Measurements from ENCODE around the gene MYO3B. TPM values are rescaled to one million over a fixed set of nuclear protein-coding genes. Genes with fewer than 3 reads are reported as not detected.

MYO3B gene
- polyA plus RNA-seq, 1 of the 3 experiments (the other 2 are of a cell fraction): not detected

DNA sequence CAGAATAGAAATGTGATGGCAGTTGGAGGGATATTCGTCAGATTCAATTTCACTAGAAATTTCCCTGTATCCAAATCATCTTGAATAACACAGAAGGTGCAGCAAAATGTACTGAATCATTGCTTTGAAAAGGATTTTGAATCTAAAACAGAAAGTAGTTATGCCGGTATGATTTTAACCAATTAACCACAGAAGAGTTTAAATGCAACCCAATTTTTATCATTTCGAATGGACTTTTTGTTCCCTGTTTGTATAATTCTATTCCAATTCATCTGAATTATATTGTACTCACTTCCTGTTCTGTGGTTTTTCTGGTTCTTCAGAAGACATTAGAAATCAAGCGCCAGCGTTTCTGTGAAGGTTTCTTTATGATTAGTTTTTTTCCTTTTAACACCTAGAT lies 190.4 kb downstream of the MYO3B start:
- 54% methylated on average over 5 of the region's 5 CpGs for WGBS (ENCODE audit: low lambda C conversion rate)
- H3F3A ChIP-seq (replicated peaks; ENCODE audit: insufficient read depth): no peaks in the 10 kb centered on the region
- no peak overlapping the region for H3K4me2 ChIP-seq
- no peaks in the 10 kb centered on the region for H3K4me1 ChIP-seq (ENCODE audit: control insufficient read depth in 1 of 2, insufficient read depth in 2 of 2, low read depth in 1 of 2, low read length in 1 of 2)
- H4K20me1 ChIP-seq (ENCODE audit: insufficient read depth): no peaks in the 10 kb centered on the region
- DNase-seq: no peak
- no peak overlapping the region for H3K4me3 ChIP-seq (ENCODE audit: low read depth in 2 of 2, low read length in 1 of 2)
- H3K9me3 ChIP-seq: no peaks in the 10 kb centered on the region
- H3K27me3 ChIP-seq (ENCODE audit: insufficient read depth): peaks cover 18% of the 10 kb centered on the region; the same call in 1 of the 2 replicates
- no peak for TF ChIP-seq TCF12 (IDR thresholded peaks at IDR 0.05)
- TF ChIP-seq FOXJ3 (CRISPR knock-in tag; IDR thresholded peaks at IDR 0.05): no peak
- TF ChIP-seq, protein P1, sequence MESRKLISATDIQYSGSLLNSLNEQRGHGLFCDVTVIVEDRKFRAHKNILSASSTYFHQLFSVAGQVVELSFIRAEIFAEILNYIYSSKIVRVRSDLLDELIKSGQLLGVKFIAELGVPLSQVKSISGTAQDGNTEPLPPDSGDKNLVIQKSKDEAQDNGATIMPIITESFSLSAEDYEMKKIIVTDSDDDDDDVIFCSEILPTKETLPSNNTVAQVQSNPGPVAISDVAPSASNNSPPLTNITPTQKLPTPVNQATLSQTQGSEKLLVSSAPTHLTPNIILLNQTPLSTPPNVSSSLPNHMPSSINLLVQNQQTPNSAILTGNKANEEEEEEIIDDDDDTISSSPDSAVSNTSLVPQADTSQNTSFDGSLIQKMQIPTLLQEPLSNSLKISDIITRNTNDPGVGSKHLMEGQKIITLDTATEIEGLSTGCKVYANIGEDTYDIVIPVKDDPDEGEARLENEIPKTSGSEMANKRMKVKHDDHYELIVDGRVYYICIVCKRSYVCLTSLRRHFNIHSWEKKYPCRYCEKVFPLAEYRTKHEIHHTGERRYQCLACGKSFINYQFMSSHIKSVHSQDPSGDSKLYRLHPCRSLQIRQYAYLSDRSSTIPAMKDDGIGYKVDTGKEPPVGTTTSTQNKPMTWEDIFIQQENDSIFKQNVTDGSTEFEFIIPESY (IDR thresholded peaks at IDR 0.05; ENCODE audit: borderline replicate concordance, low read depth): no peak
- no peak for TF ChIP-seq CHD2 (IDR thresholded peaks at IDR 0.05; ENCODE audit: low read length, partially characterized antibody)
- TF ChIP-seq RCOR1 (IDR thresholded peaks at IDR 0.05; ENCODE audit: low read length): no peak
- no peak for TF ChIP-seq JUND (IDR thresholded peaks at IDR 0.05)
- no peak for TF ChIP-seq GATA2 (CRISPR knock-in tag; IDR thresholded peaks at IDR 0.05)
- H3K27ac ChIP-seq (ENCODE audit: low read depth in 2 of 2, low read length in 1 of 2): no peak overlapping the region
- no peak overlapping the region for H2AFZ ChIP-seq (ENCODE audit: low read depth)
- H3K9me2 ChIP-seq: no peaks in the 10 kb centered on the region
- H3K9ac ChIP-seq: no peak overlapping the region
- no peaks in the 10 kb centered on the region for H3K79me2 ChIP-seq (ENCODE audit: insufficient read depth)
- CTCF ChIA-PET: interaction anchor here (1.3 to 8.8 kb wide), 6 partner anchors 11 to 446 kb away, joined by 3 to 94 read pairs (median 21); partner anchors contain the start of gene GAD1
- POLR2A ChIA-PET: no interaction called here
- H3K36me3 ChIP-seq (replicated peaks in 1 of 2; ENCODE audit: control insufficient read depth in 1 of 2, insufficient read depth in 2 of 2, low read length in 1 of 2): no peaks in the 10 kb centered on the region

GRCh38 chr2:170369228-170369627 lies 191.3 kb downstream of the MYO3B start:
- H3K36me3 ChIP-seq (replicated peaks in 1 of 2; ENCODE audit: control insufficient read depth in 1 of 2, insufficient read depth in 2 of 2, low read length in 1 of 2): no peaks in the 10 kb centered on the region
- POLR2A ChIA-PET: no interaction called here
- no peak overlapping the region for H3K4me3 ChIP-seq (ENCODE audit: low read depth in 2 of 2, low read length in 1 of 2)
- no peak for DNase-seq
- H3K9me3 ChIP-seq: no peaks in the 10 kb centered on the region
- TF ChIP-seq NFIC (IDR thresholded peaks at IDR 0.05; ENCODE audit: borderline replicate concordance): no peak
- TF ChIP-seq, protein P2, sequence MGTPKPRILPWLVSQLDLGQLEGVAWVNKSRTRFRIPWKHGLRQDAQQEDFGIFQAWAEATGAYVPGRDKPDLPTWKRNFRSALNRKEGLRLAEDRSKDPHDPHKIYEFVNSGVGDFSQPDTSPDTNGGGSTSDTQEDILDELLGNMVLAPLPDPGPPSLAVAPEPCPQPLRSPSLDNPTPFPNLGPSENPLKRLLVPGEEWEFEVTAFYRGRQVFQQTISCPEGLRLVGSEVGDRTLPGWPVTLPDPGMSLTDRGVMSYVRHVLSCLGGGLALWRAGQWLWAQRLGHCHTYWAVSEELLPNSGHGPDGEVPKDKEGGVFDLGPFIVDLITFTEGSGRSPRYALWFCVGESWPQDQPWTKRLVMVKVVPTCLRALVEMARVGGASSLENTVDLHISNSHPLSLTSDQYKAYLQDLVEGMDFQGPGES (IDR thresholded peaks at IDR 0.05; ENCODE audit: low read depth, low read length): no peak
- TF ChIP-seq EZH2phosphoT487 (IDR thresholded peaks at IDR 0.05; ENCODE audit: borderline replicate concordance, low read depth): no peak
- TF ChIP-seq SIN3A (IDR thresholded peaks at IDR 0.05; ENCODE audit: borderline replicate concordance, low read depth, low read length): no peak
- TF ChIP-seq, protein P3, sequence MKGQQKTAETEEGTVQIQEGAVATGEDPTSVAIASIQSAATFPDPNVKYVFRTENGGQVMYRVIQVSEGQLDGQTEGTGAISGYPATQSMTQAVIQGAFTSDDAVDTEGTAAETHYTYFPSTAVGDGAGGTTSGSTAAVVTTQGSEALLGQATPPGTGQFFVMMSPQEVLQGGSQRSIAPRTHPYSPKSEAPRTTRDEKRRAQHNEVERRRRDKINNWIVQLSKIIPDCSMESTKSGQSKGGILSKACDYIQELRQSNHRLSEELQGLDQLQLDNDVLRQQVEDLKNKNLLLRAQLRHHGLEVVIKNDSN (IDR thresholded peaks at IDR 0.05; ENCODE audit: borderline replicate concordance, low read depth): no peak
- TF ChIP-seq MXI1 (IDR thresholded peaks at IDR 0.05; ENCODE audit: low read depth, low read length): no peak
- no peak for TF ChIP-seq GABPA (IDR thresholded peaks at IDR 0.05; ENCODE audit: low read depth)
- TF ChIP-seq ELF1 (IDR thresholded peaks at IDR 0.05): no peak
- TF ChIP-seq MEF2A (IDR thresholded peaks at IDR 0.05; ENCODE audit: borderline replicate concordance, low read depth): no peak
- TF ChIP-seq EP300 (IDR thresholded peaks at IDR 0.05; ENCODE audit: borderline replicate concordance in 1 of 2, low read depth in 1 of 2, low read length in 1 of 2): no peak
- no peak for TF ChIP-seq YY1 (IDR thresholded peaks at IDR 0.05; ENCODE audit: low read depth)
- TF ChIP-seq FOXM1 (IDR thresholded peaks at IDR 0.05; ENCODE audit: low read depth): no peak
- no peak for TF ChIP-seq GATA2 (CRISPR knock-in tag; IDR thresholded peaks at IDR 0.05)
- no peak for TF ChIP-seq TEAD4 (IDR thresholded peaks at IDR 0.05; ENCODE audit: borderline replicate concordance, insufficient read depth)
- no peak for TF ChIP-seq FOXJ3 (CRISPR knock-in tag; IDR thresholded peaks at IDR 0.05)
- no peak for TF ChIP-seq PBX3 (IDR thresholded peaks at IDR 0.05)
- no peak for TF ChIP-seq TAF1 (IDR thresholded peaks at IDR 0.05; ENCODE audit: borderline replicate concordance, low read depth, low read length)
- no peak overlapping the region for H3K4me2 ChIP-seq
- CTCF ChIA-PET: interaction anchor here (0.7 to 3.5 kb wide), 16 partner anchors 8 to 1322 kb away, joined by 3 to 69 read pairs (median 4); partner anchors contain the start of gene GAD1
- no peaks in the 10 kb centered on the region for H3K4me1 ChIP-seq (ENCODE audit: control insufficient read depth in 1 of 2, insufficient read depth in 2 of 2, low read depth in 1 of 2, low read length in 1 of 2)
- H3K9me2 ChIP-seq: no peaks in the 10 kb centered on the region
- H3K27me3 ChIP-seq (ENCODE audit: insufficient read depth): peaks cover 18% of the 10 kb centered on the region; the same call in 1 of the 2 replicates
- no peaks in the 10 kb centered on the region for H3F3A ChIP-seq (replicated peaks; ENCODE audit: insufficient read depth)
- WGBS (ENCODE audit: low lambda C conversion rate): 47% methylated on average over 2 of the region's 2 CpGs
- H2AFZ ChIP-seq (ENCODE audit: low read depth): no peak overlapping the region
- no peak overlapping the region for H3K9ac ChIP-seq
- no peaks in the 10 kb centered on the region for H4K20me1 ChIP-seq (ENCODE audit: insufficient read depth)
- H3K27ac ChIP-seq (ENCODE audit: low read depth in 2 of 2, low read length in 1 of 2): no peak overlapping the region
- H3K79me2 ChIP-seq (ENCODE audit: insufficient read depth): no peaks in the 10 kb centered on the region

Data from SK-N-SH (cell line).